CD14-positive monocyte (primary cell): Measurements from ENCODE around the gene TUSC2. TPM values are rescaled to one million over a fixed set of nuclear protein-coding genes. Genes with fewer than 3 reads are reported as not detected.
A peak's percentile ranks its signal among the peaks of the same experiment; 100 is the strongest.

ENCODE experiments used
- DNase-seq, 3 donors: peaks; one replicate each; pipeline ENCODE4 v3.0.0-alpha.2; 2011 to 2022
- H2AFZ ChIP-seq: 2 replicates; pipeline ENCODE4 v1.6.0; 2012; ENCODE audit warnings: mild to moderate bottlenecking, low read depth, low read length, inconsistent platforms; ENCODE audit not compliant: insufficient read depth, poor library complexity, severe bottlenecking
- H3K27ac ChIP-seq, 2 donors: 1 replicate in 1 of 2; 2 replicates in 1 of 2; pipeline ENCODE4 v1.5.1; 2012 to 2013; ENCODE audit warnings: low read length in 2 of 2, control low read depth in 1 of 2, inconsistent platforms in 1 of 2, low read depth in 1 of 2, mild to moderate bottlenecking in 1 of 2
- H3K27me3 ChIP-seq, 2 donors: one replicate each; pipeline versions ENCODE4 v1.6.0 to v1.6.1; 2011 to 2013; ENCODE audit warnings: low read length in 2 of 2; ENCODE audit not compliant: control insufficient read depth in 2 of 2, insufficient read depth in 2 of 2
- H3K36me3 ChIP-seq, 2 donors: replicated peaks in 1 of 2; 1 replicate in 1 of 2; 2 replicates in 1 of 2; pipeline versions ENCODE4 v1.5.1 to v1.6.1; 2012 to 2013; ENCODE audit warnings: low read length in 2 of 2, control low read depth in 1 of 2, inconsistent platforms in 1 of 2, mild to moderate bottlenecking in 1 of 2; ENCODE audit not compliant: insufficient read depth in 2 of 2, control insufficient read depth in 1 of 2
- H3K4me1 ChIP-seq, 2 donors: 1 replicate in 1 of 2; 2 replicates in 1 of 2; pipeline versions ENCODE4 v1.5.1 to v1.6.1; 2012 to 2013; ENCODE audit warnings: low read length in 2 of 2, control low read depth in 1 of 2, inconsistent platforms in 1 of 2, mild to moderate bottlenecking in 1 of 2, moderate library complexity in 1 of 2; ENCODE audit not compliant: insufficient read depth in 2 of 2, control insufficient read depth in 1 of 2
- H3K4me2 ChIP-seq: replicated peaks from 2 replicates; pipeline ENCODE3; 2012; ENCODE audit warnings: low read length, moderate library complexity, mild to moderate bottlenecking; ENCODE audit not compliant: poor library complexity, severe bottlenecking; ENCODE audit errors: extremely low read depth
- H3K4me3 ChIP-seq, 3 experiments: fragments of 200-600 bp in 1 of 3; sonication (generic) in 1 of 3; replicated peaks in 1 of 3; 1 replicate in 2 of 3; 2 replicates in 1 of 3; pipeline ENCODE4 v1.5.1; 2011 to 2013; ENCODE audit warnings: low read length in 3 of 3, mild to moderate bottlenecking in 3 of 3, control low read depth in 2 of 3, low read depth in 2 of 3, inconsistent platforms in 1 of 3, moderate library complexity in 1 of 3
- H3K79me2 ChIP-seq: 2 replicates; pipeline ENCODE4 v1.6.0; 2012; ENCODE audit warnings: mild to moderate bottlenecking, control low read depth, inconsistent platforms, low read length, moderate library complexity; ENCODE audit not compliant: insufficient read depth
- H3K9ac ChIP-seq: 2 replicates; pipeline ENCODE4 v1.6.0; 2017; ENCODE audit warnings: low read length, mild to moderate bottlenecking; ENCODE audit not compliant: insufficient read depth, poor library complexity, severe bottlenecking
- H3K9me3 ChIP-seq, 2 donors: replicated peaks in 1 of 2; 1 replicate in 1 of 2; 2 replicates in 1 of 2; pipeline versions ENCODE4 v1.5.1 to v1.6.1; 2012 to 2013; ENCODE audit warnings: low read length in 2 of 2, control low read depth in 1 of 2; ENCODE audit not compliant: control insufficient read depth in 1 of 2, insufficient read depth in 1 of 2
- H4K20me1 ChIP-seq: 2 replicates; pipeline ENCODE4 v1.6.0; 2012; ENCODE audit warnings: mild to moderate bottlenecking, low read length, control low read depth, moderate library complexity; ENCODE audit not compliant: insufficient read depth
- H3K27ac Mint-ChIP-seq, 7 donors: one replicate each; pipeline ENCODE4 v1.8.0; 2020; ENCODE audit warnings: mild to moderate bottlenecking in 7 of 7, mixed read lengths in 7 of 7, moderate library complexity in 6 of 7, inconsistent platforms in 2 of 7
- H3K27me3 Mint-ChIP-seq, 3 donors: one replicate each; pipeline ENCODE4 v1.8.0; 2021 to 2022; ENCODE audit warnings: low read depth in 3 of 3, mild to moderate bottlenecking in 3 of 3, mixed read lengths in 3 of 3, moderate library complexity in 3 of 3, inconsistent platforms in 1 of 3
- H3K36me3 Mint-ChIP-seq, 2 donors: one replicate each; pipeline ENCODE4 v1.8.0; 2020; ENCODE audit warnings: mixed read lengths in 2 of 2, inconsistent platforms in 1 of 2, mild to moderate bottlenecking in 1 of 2
- H3K4me1 Mint-ChIP-seq: one replicate; pipeline ENCODE4 v1.8.0; 2020; ENCODE audit warnings: mild to moderate bottlenecking, mixed read lengths
- H3K4me3 Mint-ChIP-seq, 2 donors: one replicate each; pipeline ENCODE4 v1.8.0; 2020; ENCODE audit warnings: mild to moderate bottlenecking in 2 of 2, mixed read lengths in 2 of 2, moderate library complexity in 1 of 2
- H3K9me3 Mint-ChIP-seq, 7 donors: one replicate each; pipeline ENCODE4 v1.8.0; 2020 to 2022; ENCODE audit warnings: mixed read lengths in 7 of 7, mild to moderate bottlenecking in 6 of 7, moderate library complexity in 6 of 7, inconsistent platforms in 2 of 7
- CTCF ChIP-seq: fragments of 200-600 bp; IDR thresholded peaks from one replicate; pipeline ENCODE4 v1.8.0; 2022; ENCODE audit warnings: antibody characterized with exemption, mild to moderate bottlenecking
- WGBS: methylation state at CpG from one replicate; pipeline ENCODE4 v1.1.5; 2013; ENCODE audit warnings: missing lambda C conversion rate; ENCODE audit not compliant: insufficient coverage; 5-methylcytosine and 5-hydroxymethylcytosine counted together
- intact Hi-C, 2 donors: fragments of 100-400 bp; cut with micrococcal nuclease; formaldehyde crosslinking; loops; one replicate each; pipeline versions ENCODE4 v1.15.0 to v1.15.1; 2023
- polyA plus RNA-seq, 3 donors: library from polyadenylated mRNA; depleted of rRNA in 1 of 3; unstranded in 2 of 3; stranded (reverse) in 1 of 3; fragments of 300-500 nt in 2 of 3; fragments of >200 nt in 1 of 3; fragmentation: Illumina TruSeq in 2 of 3; gene quantifications; 1 replicate in 2 of 3; 2 replicates in 1 of 3; pipeline ENCODE4 v1.2.3, GENCODE V29; 2012 to 2021

Gene TUSC2
- polyA plus RNA-seq, 3 donors = 22.6 to 55.7 (median 47.0) TPM

- Histone ChIP-seq H3K27ac (no peak overlapping the region), H4K20me1 (no peaks in the 10 kb centered on the region), H3K4me3 (no peak overlapping the region), H3K9me3 (no peaks in the 10 kb centered on the region), H2AFZ (no peak overlapping the region), H3K4me1 (peaks cover 44 to 54% of the 10 kb centered on the region in 2 donors), H3K4me2 (no peak overlapping the region), H3K79me2 (peaks cover 37% of the 10 kb centered on the region), H3K9ac (no peak overlapping the region), H3K36me3 (no peaks in the 10 kb centered on the region), H3K27me3 (no peaks in the 10 kb centered on the region)
- H3K9me3 Mint-ChIP-seq = no peaks in the 10 kb centered on the region
- peaks cover 42% of the 10 kb centered on the region for H3K4me1 Mint-ChIP-seq
- WGBS = 97% methylated on average over 7 of the region's 8 CpGs
- peak overlapping the region in 2 of 7 donors; percentile 28 to 83 for H3K27ac Mint-ChIP-seq
- intact Hi-C loops = loop anchor here (5.0 kb wide), 1 partner anchor 42 kb away; no protein-coding TSS in a partner anchor
- H3K36me3 Mint-ChIP-seq = peaks cover 3 to 9% of the 10 kb centered on the region in 2 donors
- no peaks in the 10 kb centered on the region for H3K27me3 Mint-ChIP-seq
- H3K4me3 Mint-ChIP-seq = no peak overlapping the region
- TF ChIP-seq CTCF = no peak
- peak in 1 of 3 donors; percentile 3 for DNase-seq
Observed at GRCh38 chr3:50295553-50296431, 32.2 kb downstream of the TUSC2 start.

- Mint-ChIP-seq H3K4me1 (peaks cover 33% of the 10 kb centered on the region), H3K27ac (peak overlapping the region in 1 of 7 donors; percentile 32), H3K4me3 (no peak overlapping the region), H3K9me3 (no peaks in the 10 kb centered on the region), H3K27me3 (no peaks in the 10 kb centered on the region), H3K36me3 (peaks cover 3 to 17% of the 10 kb centered on the region in 2 donors)
- Histone ChIP-seq H3K4me1 (peaks cover 33 to 43% of the 10 kb centered on the region in 2 donors), H3K9me3 (no peaks in the 10 kb centered on the region), H3K9ac (no peak overlapping the region), H3K27me3 (no peaks in the 10 kb centered on the region), H3K79me2 (peaks cover 41% of the 10 kb centered on the region), H2AFZ (no peak overlapping the region), H3K4me3 (no peak overlapping the region), H4K20me1 (no peaks in the 10 kb centered on the region), H3K27ac (no peak overlapping the region), H3K4me2 (no peak overlapping the region), H3K36me3 (peaks cover 5 to 8% of the 10 kb centered on the region in 2 donors)
- WGBS = 97% methylated on average over 22 of the region's 22 CpGs
- TF ChIP-seq CTCF = no peak
- intact Hi-C loops = loop anchor here (5.0 kb wide), 1 partner anchor 43 kb away; no protein-coding TSS in a partner anchor
- peak in 1 of 3 donors; percentile 5 for DNase-seq
Observed at GRCh38 chr3:50294492-50295403, 33.3 kb downstream of the TUSC2 start.
